Activated naive CD8-positive, alpha-beta T cell (primary cell): ENCODE results near the gene PXT1.

ENCODE experiments used
- H3K27ac Mint-ChIP-seq: one replicate; pipeline ENCODE4 v1.8.0; 2021; ENCODE audit warnings: mixed read lengths
- H3K27me3 Mint-ChIP-seq: one replicate; pipeline ENCODE4 v1.8.0; 2021; ENCODE audit warnings: mixed read lengths
- H3K36me3 Mint-ChIP-seq: one replicate; pipeline ENCODE4 v1.8.0; 2021; ENCODE audit warnings: mixed read lengths
- H3K4me1 Mint-ChIP-seq: one replicate; pipeline ENCODE4 v1.8.0; 2021; ENCODE audit warnings: low read depth, mixed read lengths
- H3K4me3 Mint-ChIP-seq: one replicate; pipeline ENCODE4 v1.8.0; 2021; ENCODE audit warnings: mild to moderate bottlenecking, mixed read lengths
- H3K9me3 Mint-ChIP-seq: one replicate; pipeline ENCODE4 v1.8.0; 2021; ENCODE audit warnings: low read depth, mixed read lengths

The PXT1 gene

DNA sequence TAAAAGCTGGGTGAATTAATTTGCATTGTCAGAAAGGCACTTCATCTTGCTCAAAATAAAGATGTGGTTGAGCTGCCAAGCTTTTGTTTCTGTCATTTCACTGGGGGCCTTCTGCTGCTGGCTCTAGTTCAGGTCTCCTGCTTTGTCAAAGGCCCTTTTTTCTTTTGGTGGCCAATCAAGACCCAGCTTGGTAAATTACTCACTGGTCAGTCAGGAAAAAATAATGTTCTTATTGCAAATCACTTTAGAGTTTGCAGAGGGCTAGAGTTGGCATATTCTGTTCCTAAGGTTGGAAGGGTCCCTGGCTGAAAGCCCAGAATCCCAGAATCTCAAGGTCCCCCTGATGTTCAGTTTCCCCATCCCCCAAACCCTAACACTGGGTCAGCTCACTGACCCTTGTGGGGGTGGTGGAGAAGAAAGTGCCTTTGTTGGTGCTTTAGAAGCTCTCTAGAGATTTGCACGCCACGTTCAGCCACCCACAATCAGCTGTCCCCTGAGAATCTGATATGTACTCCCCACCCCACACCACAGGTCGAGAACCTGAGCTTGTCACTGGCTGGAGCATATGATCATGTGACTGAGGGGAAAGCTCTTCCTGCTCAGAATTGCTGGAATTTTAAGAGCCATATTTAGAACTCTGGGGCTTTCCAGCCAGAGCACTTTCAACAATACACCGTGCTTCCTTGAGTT is 84.3 kb downstream of the PXT1 start:
- H3K27me3 Mint-ChIP-seq: peaks cover 6% of the 10 kb centered on the region
- no peaks in the 10 kb centered on the region for H3K9me3 Mint-ChIP-seq
- H3K4me3 Mint-ChIP-seq: no peak overlapping the region
- peaks cover 7% of the 10 kb centered on the region for H3K4me1 Mint-ChIP-seq
- no peak overlapping the region for H3K27ac Mint-ChIP-seq
- H3K36me3 Mint-ChIP-seq: no peaks in the 10 kb centered on the region

DNA sequence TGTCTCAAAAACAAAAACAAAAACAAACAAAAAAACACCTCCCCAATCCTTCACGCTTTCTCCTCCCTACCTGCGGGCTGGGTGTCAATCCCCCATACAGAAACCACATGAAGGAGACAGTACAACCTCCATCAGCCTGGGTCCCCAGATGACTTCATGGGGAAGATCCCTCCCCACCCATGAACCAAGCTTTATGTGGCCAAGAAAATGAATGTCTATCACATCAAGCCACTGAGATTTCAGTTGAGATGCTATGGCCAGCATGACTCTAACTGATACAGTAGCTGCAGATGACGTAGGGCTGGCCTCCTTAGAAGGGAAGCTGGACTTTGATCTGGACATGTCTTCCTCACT is 84.8 kb downstream of the PXT1 start:
- Mint-ChIP-seq H3K27me3 (peaks cover 6% of the 10 kb centered on the region), H3K9me3 (no peaks in the 10 kb centered on the region), H3K4me1 (peaks cover 7% of the 10 kb centered on the region), H3K4me3 (no peak overlapping the region), H3K27ac (no peak overlapping the region), H3K36me3 (no peaks in the 10 kb centered on the region)

DNA sequence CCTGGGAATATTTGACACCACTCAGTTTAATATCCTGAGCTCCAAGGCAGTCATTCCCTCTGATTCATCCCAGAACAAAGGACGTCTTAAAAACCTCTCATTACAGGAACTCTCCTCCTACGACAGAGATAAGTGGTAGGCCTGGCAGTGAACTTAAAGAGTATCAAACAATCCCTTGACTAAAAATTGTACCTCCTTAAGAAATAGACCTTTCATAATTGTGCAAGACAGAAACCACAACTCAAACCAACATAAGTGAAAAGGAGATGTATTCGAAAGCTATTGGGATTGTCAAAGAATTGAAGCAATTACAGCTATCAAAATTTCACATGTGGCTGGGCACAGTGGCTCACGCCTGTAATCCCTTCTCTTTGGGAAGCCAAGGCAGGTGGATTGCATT is 86.8 kb downstream of the PXT1 start:
- H3K4me3 Mint-ChIP-seq: no peak overlapping the region
- H3K36me3 Mint-ChIP-seq: no peaks in the 10 kb centered on the region
- H3K4me1 Mint-ChIP-seq: peaks cover 7% of the 10 kb centered on the region
- H3K27me3 Mint-ChIP-seq: peaks cover 6% of the 10 kb centered on the region
- H3K27ac Mint-ChIP-seq: no peak overlapping the region
- no peaks in the 10 kb centered on the region for H3K9me3 Mint-ChIP-seq

DNA sequence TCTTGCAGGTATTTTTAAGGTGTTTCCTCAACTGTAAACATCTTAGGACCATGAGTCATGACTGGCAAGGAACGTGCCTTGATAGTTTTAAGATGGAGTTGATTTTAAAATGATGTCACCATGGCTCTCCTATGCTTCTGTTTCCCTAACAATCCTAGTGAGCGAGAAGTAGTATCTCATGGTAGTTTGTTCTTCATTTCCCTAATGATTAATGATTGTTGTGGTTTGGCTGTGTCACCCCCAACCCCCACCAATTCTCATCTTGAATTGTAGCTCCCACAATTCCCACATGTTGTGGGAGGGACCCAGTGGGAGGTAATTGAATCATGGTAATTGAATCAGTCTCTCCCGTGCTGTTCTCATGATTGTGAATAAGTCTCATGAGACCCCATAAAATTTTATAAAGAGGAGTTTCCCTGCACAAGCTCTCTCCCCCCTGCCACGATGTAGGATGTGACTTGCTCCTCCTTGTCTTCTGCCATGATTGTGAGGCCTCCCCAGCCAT is 89.2 kb downstream of the PXT1 start:
- Mint-ChIP-seq H3K27me3 (peaks cover 6% of the 10 kb centered on the region), H3K27ac (no peak overlapping the region), H3K36me3 (no peaks in the 10 kb centered on the region), H3K4me1 (peaks cover 8% of the 10 kb centered on the region), H3K4me3 (no peak overlapping the region), H3K9me3 (no peaks in the 10 kb centered on the region)

DNA sequence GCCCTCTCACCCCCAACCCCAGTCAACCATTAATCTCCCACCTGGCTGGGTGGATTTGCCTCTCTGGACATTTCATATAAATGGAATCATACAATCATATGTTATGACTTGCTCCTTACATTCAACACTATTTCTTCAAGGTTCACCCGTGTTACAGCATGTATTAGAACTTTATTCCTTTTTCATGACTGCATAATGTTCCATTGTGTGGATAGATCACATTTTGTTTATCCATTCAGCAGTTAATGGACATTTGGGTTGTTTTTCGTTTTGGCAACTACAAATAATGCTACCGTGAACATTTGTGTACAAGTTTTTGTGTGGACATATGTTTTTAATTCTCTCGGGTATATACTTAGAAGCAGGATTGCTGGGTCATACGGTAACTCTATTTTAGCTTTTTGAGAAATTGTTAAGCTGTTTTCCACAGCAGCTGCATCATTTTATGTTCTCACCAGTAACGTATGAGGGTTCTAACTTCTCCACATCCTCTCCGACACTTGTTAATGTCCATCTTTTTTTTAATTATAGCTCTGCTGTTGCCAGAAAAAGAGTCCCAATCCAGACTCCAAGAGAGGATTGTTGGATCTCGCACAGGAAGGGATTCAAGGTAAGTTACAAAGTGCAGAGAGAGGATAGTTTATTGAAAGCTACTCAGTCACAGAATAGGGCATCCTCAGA is 90.0 kb downstream of the PXT1 start:
- Mint-ChIP-seq H3K36me3 (no peaks in the 10 kb centered on the region), H3K4me3 (no peak overlapping the region), H3K4me1 (peaks cover 6% of the 10 kb centered on the region), H3K27ac (no peak overlapping the region), H3K9me3 (no peaks in the 10 kb centered on the region), H3K27me3 (peaks cover 6% of the 10 kb centered on the region)

DNA sequence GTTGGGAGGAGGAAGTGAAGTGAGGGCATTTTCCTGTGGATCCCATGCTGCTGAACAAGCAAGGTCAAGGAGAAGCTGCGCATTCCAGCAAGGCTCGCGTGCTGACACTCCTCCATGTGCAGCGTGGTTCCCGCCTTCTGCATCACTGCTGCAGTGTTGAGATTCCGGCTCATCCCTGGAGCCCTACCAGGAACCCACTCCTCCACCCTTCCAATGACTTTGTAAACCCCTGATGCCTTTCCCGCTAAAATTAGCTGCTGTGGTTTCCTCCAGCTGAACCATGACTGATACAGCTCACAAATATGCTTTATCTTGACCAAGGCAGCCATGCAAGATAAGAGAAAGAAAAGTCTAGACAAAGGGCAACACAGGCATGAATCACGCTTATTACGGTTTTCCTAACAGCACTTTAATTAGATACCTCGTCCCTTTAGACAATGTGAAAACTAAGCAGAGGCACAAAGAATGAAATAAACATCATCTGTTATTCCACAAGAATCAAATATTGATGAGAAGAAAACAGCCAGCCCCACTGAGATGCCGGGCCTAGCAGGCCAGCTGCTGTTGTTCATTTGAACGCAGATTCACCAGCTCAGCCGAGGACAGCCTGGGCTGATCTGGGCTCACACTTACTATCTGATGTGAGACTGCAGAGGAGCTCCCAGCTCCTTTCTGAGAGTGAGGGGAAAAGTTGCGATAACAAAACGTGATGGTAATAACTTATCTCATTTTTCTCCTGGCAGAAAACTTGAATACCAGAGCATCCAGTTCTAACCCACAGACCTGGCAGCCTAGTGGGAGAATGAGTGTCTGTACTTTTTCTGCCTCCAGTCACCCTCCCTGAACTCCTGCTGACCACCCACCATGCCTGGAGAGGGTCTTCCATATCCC is 91.7 kb downstream of the PXT1 start:
- Mint-ChIP-seq H3K27ac (no peak overlapping the region), H3K4me3 (no peak overlapping the region), H3K27me3 (peaks cover 2% of the 10 kb centered on the region), H3K9me3 (no peaks in the 10 kb centered on the region), H3K4me1 (peaks cover 2% of the 10 kb centered on the region), H3K36me3 (no peaks in the 10 kb centered on the region)

DNA sequence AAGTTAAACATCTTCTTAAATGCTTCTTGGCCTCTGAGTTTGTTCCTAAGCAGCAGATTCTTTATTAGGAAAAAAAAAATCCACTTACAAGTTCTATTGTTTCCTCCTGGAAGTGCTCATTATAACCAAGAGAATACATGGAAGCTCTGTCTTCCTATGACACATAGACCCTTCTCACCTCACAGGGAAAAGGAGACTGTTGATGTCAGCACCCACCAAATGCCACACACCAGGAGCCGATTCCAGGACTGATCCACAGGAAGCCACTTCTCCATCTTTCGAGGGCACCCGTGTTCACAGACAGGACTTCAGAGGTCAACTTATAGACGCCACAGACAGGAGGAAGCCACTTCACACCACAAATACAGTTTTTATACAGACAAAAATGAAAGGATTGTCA is 92.6 kb downstream of the PXT1 start:
- Mint-ChIP-seq H3K27ac (no peak overlapping the region), H3K4me1 (peaks cover 2% of the 10 kb centered on the region), H3K36me3 (no peaks in the 10 kb centered on the region), H3K9me3 (no peaks in the 10 kb centered on the region), H3K4me3 (no peak overlapping the region), H3K27me3 (peaks cover 2% of the 10 kb centered on the region)

DNA sequence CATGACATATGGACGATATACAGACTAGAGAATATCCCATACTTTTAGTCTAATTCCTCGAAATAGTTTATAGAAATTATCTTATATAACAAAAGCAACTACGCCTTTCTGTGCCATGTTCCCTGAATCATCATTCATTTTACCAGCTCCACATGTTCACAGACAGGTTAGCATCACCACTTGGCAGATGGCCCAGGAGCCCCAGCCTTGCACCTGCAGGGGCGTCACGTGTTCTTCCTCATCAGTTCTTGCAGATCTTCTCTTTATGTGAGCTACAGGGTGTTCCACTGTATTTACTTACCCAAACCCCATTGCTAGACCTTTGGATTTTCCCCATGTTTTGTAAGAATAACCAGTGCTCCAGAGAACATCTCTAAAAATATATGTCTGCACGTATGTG is 93.4 kb downstream of the PXT1 start:
- Mint-ChIP-seq H3K27ac (no peak overlapping the region), H3K36me3 (no peaks in the 10 kb centered on the region), H3K27me3 (peaks cover 2% of the 10 kb centered on the region), H3K4me1 (peaks cover 2% of the 10 kb centered on the region), H3K9me3 (no peaks in the 10 kb centered on the region), H3K4me3 (no peak overlapping the region)

DNA sequence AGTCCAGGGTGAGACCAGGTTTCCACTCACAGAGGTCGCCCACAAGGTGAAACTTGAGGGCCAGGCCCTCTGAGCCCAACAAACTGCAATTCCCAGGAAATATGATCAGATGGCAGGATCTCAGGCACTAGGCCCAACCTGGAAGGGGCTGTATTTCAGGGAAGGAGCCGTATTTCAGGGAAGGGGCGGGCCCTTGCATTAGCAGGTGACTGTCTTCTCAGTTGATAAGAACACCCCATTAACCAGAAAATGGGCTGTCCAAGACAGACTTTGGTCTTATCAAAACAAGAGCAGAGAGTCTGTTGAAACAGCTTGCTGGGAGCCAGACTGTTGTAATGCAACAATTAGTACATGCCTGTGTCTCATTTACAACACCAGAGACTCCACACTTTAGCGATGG is 95.0 kb downstream of the PXT1 start:
- Mint-ChIP-seq H3K9me3 (no peaks in the 10 kb centered on the region), H3K36me3 (no peaks in the 10 kb centered on the region), H3K4me1 (peaks cover 2% of the 10 kb centered on the region), H3K4me3 (no peak overlapping the region), H3K27ac (no peak overlapping the region), H3K27me3 (peaks cover 2% of the 10 kb centered on the region)

DNA sequence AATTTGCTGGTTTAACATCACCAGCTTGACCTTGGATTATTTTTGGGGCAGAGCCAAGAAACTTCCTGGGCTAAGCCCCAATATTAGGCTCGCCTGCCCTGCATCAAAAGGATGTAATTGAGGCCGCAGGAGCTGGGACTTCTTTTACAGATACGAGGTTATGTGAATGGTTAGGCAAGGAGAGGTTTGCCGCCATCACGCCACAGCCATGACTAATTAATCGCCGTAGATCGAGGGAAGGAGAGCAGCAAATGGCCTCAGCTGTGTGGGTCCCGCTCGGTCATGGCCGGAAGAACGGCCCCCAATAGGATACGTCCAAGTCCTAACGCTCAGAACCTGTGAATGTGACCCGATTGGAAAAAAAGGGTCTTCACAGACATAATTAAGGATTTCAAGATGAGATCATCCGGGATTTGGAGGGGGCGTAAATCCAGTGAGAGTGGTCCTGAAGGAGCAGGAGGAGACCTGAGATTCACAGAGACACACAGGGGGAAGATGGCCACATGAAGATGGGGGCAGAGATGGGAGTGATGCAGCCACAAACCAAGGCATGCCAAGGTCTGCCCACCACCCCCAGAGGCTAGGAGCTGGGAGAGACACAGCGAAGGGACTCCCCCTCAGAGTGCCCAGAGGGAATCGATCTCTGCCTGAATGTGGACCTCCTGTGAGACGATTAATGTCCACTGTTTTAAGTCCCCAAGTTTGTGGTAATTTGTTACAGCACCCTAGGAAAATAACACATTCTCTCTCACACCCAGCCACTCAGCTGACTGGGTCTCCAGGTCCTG is 96.0 kb downstream of the PXT1 start:
- H3K27ac Mint-ChIP-seq: no peak overlapping the region
- H3K4me3 Mint-ChIP-seq: no peak overlapping the region
- no peaks in the 10 kb centered on the region for H3K36me3 Mint-ChIP-seq
- peaks cover 2% of the 10 kb centered on the region for H3K4me1 Mint-ChIP-seq
- H3K27me3 Mint-ChIP-seq: peaks cover 3% of the 10 kb centered on the region
- H3K9me3 Mint-ChIP-seq: no peaks in the 10 kb centered on the region

DNA sequence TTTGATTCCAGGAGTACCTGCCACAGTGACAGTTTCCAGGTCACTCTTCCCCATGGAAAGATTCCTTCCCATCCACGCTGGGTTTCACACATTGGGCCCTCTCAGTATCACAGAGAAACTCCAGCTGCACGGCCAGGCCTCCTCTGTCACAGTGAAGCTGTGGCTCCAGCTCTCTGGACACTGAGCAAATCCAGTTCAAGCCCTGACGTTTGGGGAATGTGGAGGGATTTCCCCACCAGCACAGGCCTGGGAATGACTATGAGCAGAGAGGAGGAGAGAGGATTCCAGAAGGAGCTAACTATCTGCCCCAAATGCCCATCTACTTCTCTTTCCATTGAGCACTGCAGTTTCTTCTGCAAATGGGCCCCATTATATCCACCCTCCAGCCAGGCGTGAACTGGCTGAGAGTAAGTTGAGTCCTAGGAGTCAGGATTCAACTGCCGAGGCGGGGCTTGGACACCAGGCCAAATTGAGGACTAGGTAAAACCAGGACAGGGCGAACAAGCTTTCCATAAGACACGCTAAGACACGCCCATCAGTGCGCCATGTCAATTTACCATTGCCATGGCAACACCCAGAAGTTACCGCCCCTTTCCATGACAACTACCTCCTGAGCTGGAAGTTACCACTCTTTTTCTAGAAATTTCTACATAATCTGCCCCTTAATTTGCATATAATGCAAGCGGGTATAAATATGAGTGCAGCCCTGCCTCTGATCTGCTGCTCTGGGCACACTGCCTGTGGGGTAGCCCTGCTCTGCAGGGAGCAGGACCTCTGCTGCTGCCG is 96.8 kb downstream of the PXT1 start:
- H3K27ac Mint-ChIP-seq: no peak overlapping the region

DNA sequence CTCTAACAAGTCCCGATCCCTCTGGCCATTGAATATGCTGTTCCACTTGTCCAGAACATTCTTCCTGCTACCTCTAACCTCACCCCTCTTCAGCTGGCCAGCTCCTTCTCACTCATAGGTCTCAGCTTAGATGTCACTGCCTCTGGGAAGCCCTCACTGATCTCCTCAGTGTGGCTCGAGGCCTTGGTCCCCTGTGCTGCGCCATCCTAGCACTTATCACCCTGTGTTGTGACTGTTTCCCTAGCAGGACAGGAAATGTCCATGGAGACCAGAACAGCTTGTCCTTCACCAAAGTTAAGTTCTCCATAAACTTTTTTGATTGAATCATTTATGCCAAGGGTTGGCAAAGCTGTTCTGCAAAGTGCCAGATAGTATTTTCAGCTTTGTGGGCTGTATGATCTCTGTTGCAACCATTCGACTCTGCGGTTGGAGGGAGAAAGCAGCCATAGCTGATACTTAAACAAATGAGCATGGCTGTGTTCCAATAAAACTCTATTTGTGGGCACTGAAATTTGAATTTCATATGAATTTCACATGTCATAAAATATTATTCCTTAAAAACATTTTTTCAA is 99.5 kb downstream of the PXT1 start:
- H3K4me3 Mint-ChIP-seq: no peak overlapping the region
- peaks cover 2% of the 10 kb centered on the region for H3K4me1 Mint-ChIP-seq
- peaks cover 10% of the 10 kb centered on the region for H3K27me3 Mint-ChIP-seq
- no peak overlapping the region for H3K27ac Mint-ChIP-seq
- H3K9me3 Mint-ChIP-seq: no peaks in the 10 kb centered on the region
- H3K36me3 Mint-ChIP-seq: no peaks in the 10 kb centered on the region

More for the DNA sequence above, 96.8 kb downstream of the PXT1 start:
- Mint-ChIP-seq H3K9me3 (no peaks in the 10 kb centered on the region), H3K4me3 (no peak overlapping the region), H3K36me3 (no peaks in the 10 kb centered on the region), H3K4me1 (peaks cover 2% of the 10 kb centered on the region), H3K27me3 (peaks cover 4% of the 10 kb centered on the region)

DNA sequence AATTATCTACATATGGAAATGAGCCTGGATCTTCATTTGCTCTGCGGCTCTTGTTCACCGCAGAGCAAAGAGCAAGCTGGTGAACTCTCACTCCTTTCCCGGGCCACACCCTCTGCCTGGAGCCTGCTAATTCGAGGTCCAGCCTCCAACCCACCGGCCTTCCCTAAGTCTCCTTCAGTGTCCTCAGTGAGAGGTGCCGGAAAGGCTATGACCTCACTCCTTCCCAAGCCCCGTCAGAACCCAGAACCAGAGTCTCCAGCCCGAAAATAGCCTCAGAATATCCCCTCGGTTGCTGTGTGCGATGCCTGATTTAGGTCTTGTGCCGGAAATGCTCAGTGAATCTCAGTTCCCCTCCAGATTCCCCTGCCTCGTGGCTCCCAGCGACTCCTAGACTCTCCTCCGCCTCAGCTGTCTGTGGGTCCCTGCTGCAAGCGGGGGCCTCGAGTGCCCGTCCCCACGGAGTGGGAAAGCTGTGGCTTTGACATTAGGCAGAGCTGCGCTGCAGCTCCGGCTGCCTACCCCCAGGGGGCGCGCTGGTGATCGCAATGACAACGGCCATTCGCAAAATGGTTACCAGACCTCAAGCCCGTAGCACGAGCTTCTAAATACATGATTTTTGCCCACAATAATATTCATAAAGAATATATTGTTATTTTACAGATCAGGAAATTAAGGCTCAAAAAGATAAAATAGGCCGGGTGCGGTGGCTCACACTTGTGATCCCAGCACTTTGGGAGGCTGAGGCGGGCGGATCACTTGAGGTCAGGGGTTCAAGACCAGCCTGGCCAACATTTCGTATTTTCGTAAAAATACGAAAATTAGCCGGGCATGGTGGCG is 101.8 kb downstream of the PXT1 start:
- Mint-ChIP-seq H3K36me3 (no peaks in the 10 kb centered on the region), H3K4me3 (no peak overlapping the region), H3K27me3 (peaks cover 10% of the 10 kb centered on the region), H3K4me1 (peaks cover 14% of the 10 kb centered on the region), H3K27ac (no peak overlapping the region), H3K9me3 (no peaks in the 10 kb centered on the region)
